ENCODE results near the gene PRSS33.

The PRSS33 gene

DNA sequence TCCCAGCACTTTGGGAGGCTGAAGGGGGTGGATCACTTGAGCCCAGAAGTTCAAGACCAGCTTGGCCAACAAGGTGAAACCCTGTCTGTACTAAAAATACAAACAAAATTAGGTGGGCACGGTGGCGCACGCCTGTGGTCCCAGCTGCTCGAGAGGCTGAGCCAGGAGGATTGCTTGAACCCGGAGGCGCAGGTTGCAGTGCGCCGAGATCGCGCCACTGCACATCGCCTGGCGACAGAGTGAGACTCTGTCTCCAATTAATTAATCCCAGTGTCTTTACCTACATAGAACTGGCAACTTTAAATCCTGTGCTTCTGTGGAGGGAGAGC lies 8.8 kb downstream of the PRSS33 start:
- no peak for DNase-seq (ENCODE audit: insufficient read length, low spot score)
- TF ChIP-seq POU2F2 (IDR thresholded peaks at IDR 0.05; ENCODE audit: low read depth, low read length) = no peak
- no peak for TF ChIP-seq SPI1 (IDR thresholded peaks at IDR 0.05; ENCODE audit: low read depth, low read length)
- TF ChIP-seq POLR2A (IDR thresholded peaks at IDR 0.05; ENCODE audit: low read depth, low read length) = no peak
- no peak for TF ChIP-seq PAX5 (IDR thresholded peaks at IDR 0.05; ENCODE audit: insufficient read depth, low read length, severe bottlenecking)
- TF ChIP-seq POLR2AphosphoS5 (IDR thresholded peaks at IDR 0.05; ENCODE audit: low read depth, low read length) = no peak
- no peak for TF ChIP-seq TAF1 (IDR thresholded peaks at IDR 0.05; ENCODE audit: low read depth, low read length)
- FAIRE-seq = no peak

DNA sequence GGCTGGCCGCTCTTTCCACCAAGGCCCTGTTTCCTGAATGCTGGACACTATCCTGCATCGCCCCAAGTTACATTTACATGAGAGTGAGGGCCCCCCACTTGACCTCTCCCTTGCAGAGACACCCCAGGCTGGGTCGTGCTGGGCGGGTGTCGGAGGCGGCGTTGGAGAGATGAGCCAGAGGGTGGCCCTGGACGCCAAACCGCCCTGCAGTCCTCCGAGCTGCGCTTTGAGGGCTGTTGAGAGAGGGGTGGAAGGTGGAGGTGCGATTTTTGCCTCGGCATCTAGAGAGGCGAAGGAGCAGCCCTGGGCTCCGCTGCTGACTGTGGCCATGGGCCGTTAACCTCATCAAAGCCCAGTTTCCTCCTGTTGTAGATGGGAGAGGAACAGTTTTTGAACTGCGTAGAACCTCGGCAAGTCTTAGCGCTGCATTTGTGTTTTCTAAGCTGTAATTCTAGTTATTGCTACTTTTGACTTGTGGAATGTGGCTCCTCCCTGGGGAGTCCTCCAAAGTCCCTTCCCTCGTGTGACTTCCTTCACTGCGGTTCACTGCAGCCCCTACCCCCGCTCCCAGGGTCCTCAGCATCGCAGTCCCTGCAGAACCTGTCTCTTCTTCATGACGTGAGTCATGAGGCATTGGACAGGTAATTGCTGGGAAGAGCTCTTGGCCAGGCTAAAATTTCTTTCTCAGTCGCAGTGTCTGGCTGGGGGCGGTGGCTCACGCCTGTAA lies 9.3 kb downstream of the PRSS33 start:
- TF ChIP-seq SPI1 (IDR thresholded peaks at IDR 0.05; ENCODE audit: low read depth, low read length) (no peak), POLR2A (IDR thresholded peaks at IDR 0.05; ENCODE audit: low read depth, low read length) (peak; percentile 38; the same call in 1 of the 2 replicates), POLR2AphosphoS5 (IDR thresholded peaks at IDR 0.05; ENCODE audit: low read depth, low read length) (peak; percentile 84)
- FAIRE-seq (peak; percentile 71), DNase-seq (ENCODE audit: insufficient read length, low spot score) (no peak)

DNA sequence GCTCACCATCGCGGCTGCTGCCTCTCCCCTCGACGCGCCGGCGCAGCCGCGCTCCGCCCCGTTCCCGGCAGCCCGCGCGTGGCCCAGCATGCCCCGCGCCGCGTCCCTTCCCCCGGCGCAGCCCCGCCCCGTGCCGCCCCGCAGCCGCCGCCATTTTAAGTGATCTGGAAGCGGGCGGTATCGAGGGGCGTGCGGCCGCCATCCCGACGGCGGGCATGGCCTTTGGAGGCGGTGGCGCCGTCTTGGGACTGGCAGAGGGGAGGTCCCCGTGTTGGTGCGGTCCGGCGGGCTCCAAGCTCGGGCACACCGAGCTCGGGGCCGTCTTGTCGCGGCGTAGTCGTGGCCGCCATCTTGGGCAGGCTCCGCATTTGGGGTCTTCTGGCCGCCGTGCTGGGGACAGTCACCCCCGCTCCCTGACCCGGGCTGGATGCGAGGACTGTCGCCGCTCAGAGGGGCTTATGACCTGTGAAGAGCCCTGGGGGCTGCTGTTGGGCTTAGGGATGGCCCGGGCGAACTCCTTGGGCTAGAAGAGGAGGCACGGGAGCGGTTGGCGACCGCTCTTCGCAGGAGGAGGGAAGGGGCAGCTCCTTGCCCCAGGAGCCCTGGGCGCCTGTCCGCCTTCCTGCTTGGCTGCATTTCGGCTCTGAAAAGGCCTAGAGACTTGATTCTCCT lies 10.0 kb downstream of the PRSS33 start, which contains the start of gene ELOB:
Gene ELOB, minus strand, starts transcription at position 50 of the 672 bp plus-strand sequence. Its CDS starts 41 bp downstream, at position 9.
- FAIRE-seq = peak; percentile 96
- TF ChIP-seq POLR2A (IDR thresholded peaks at IDR 0.05; ENCODE audit: low read depth, low read length) (peak; percentile 67; the same call in 1 of the 2 replicates), TAF1 (IDR thresholded peaks at IDR 0.05; ENCODE audit: low read depth, low read length) (peak; percentile 88), SPI1 (IDR thresholded peaks at IDR 0.05; ENCODE audit: low read depth, low read length) (no peak)
- DNase-seq (ENCODE audit: insufficient read length, low spot score) = peak; percentile 98

DNA sequence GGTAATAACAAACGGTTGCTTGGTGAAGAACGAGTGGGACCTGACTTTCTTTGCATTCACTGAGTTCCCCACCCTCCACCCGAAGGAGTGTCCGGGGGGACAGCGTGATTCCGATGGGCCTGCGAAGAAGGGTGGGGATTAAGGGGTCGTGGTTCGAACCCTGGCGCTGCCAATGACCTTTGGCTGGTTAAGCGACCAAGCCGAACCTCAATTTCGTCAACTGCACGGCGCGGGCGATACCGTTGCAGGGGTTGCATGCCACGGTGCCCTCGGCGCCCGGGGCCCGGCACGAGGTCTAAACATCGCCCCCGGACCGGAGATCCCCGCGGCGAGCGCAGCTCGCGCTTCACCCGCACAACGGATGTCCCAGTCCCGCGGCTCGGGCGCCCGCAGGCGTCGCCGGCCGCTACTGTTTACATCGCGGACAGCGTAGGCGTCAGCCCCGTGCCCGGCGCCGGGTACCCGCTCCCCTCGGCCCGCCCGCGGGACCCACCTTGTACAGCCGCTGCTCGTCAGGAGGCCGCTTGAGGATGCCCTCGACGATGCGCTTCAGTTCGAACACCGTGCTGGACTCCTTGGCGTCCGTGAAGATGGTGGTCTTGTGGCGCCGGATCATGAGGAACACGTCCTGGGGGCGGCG lies 10.7 kb downstream of the PRSS33 start:
- DNase-seq (ENCODE audit: insufficient read length, low spot score) (no peak), FAIRE-seq (peak; percentile 43)
- no peak for TF ChIP-seq PAX5 (IDR thresholded peaks at IDR 0.05; ENCODE audit: insufficient read depth, low read length, severe bottlenecking)
- no peak for TF ChIP-seq POLR2A (IDR thresholded peaks at IDR 0.05; ENCODE audit: low read depth, low read length)
- no peak for TF ChIP-seq POLR2AphosphoS5 (IDR thresholded peaks at IDR 0.05; ENCODE audit: low read depth, low read length)
- no peak for TF ChIP-seq TAF1 (IDR thresholded peaks at IDR 0.05; ENCODE audit: low read depth, low read length)
- TF ChIP-seq SPI1 (IDR thresholded peaks at IDR 0.05; ENCODE audit: low read depth, low read length) = no peak
- no peak for TF ChIP-seq POU2F2 (IDR thresholded peaks at IDR 0.05; ENCODE audit: low read depth, low read length)

DNA sequence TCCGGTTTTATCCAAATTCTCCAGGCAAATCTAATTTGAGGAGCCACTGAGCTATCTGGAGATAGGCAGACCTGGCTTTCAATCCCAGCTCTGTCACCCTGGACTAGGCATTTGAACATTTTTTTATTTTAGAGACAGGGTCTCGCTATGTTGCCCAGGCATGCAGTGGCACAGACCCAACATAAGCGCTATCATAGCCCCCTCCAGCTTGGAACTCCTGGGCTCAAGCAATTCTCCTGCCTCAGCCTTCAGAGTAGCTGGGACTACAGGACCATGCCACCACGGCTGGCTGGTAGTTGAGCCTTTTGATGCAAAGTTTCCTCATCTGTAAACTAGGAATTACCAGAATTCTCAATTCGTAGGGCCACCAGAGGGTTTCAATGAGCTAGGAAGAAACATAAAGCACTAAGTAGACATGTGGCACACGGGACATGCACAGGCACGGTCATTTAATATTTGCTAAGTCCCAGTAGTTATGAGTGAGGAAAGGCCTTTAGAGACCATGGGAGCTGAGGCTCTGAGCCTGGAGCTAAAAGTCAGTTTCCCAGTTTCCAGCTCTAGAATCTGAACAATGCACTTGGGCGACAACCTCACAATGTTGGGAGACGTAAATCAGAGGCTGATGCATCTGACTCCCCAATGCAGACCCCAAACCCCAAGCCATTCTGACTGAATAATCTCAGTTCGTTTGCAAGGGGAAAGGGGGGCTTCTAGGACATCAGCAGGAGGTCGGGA lies 11.4 kb downstream of the PRSS33 start:
- FAIRE-seq = no peak
- no peak for TF ChIP-seq SPI1 (IDR thresholded peaks at IDR 0.05; ENCODE audit: low read depth, low read length)
- TF ChIP-seq POLR2AphosphoS5 (IDR thresholded peaks at IDR 0.05; ENCODE audit: low read depth, low read length) = no peak
- no peak for DNase-seq (ENCODE audit: insufficient read length, low spot score)

DNA sequence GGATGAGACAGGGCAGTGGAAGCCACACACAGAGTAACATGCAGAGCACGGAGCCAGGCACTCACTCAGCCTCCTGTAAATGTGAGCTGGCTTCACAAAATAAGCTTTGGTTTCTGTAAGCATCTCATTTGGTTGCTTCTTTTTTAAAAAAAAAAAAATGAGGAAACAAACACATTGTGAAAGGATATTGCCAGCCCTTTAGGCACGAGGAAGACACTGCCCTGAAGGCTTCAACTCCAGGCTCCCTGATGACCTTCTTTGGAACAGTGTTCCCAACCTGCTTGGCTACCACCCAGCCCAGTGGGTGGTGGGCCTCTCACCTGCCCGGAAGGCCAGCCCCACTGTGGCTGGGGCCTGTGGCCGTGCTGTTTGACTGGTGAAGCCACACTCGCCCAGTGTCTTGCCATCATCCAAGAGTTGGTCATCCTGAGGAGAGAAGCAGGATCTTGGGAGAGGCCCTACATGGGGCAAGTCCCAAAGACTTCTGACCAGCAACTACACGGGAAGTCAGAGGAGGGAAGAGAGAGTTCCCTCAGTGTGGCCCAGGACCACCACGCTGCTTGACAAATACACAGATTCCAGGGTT lies 12.1 kb downstream of the PRSS33 start:
- no peak for TF ChIP-seq PAX5 (IDR thresholded peaks at IDR 0.05; ENCODE audit: insufficient read depth, low read length, severe bottlenecking)
- TF ChIP-seq SPI1 (IDR thresholded peaks at IDR 0.05; ENCODE audit: low read depth, low read length) = no peak
- no peak for TF ChIP-seq POU2F2 (IDR thresholded peaks at IDR 0.05; ENCODE audit: low read depth, low read length)
- no peak for TF ChIP-seq POLR2A (IDR thresholded peaks at IDR 0.05; ENCODE audit: low read depth, low read length)
- no peak for TF ChIP-seq POLR2AphosphoS5 (IDR thresholded peaks at IDR 0.05; ENCODE audit: low read depth, low read length)
- TF ChIP-seq TAF1 (IDR thresholded peaks at IDR 0.05; ENCODE audit: low read depth, low read length) = no peak
- DNase-seq (ENCODE audit: insufficient read length, low spot score) = no peak
- no peak for FAIRE-seq

DNA sequence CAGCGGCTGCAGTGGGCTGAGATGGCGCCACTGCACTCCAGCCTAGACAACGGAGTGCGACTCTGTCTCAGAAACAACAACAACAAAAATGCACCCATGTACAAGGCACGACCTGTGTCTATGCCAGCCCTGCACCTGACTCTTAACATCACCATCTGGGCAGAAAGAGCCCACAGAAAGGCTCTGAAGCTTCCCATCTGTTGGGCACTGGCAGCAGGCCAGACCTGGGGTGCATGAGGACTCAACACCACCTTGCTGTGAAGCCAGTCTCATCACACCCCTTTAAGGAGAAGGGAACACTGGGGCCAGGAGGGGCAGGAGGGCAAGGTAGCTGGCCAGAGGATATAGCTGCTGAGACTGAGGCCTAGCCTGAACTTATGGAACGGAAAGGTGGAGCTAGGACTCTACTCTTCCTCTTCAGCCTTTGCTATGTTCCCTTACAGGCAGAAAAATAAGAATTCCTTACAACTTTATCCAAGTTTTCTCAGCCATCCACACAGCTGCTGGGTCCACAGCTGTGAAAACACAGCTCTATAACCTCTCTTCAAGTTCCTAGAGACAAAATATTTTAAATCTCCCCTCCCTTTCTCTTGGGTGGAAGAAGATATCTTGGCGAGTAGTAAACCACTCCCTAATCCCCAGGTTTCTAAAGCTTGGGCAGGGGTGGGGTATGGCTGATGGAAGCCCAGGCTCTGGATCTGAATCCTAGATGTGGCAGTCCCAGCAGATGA lies 13.0 kb downstream of the PRSS33 start:
- TF ChIP-seq TAF1 (IDR thresholded peaks at IDR 0.05; ENCODE audit: low read depth, low read length) = no peak
- TF ChIP-seq SPI1 (IDR thresholded peaks at IDR 0.05; ENCODE audit: low read depth, low read length) = no peak
- no peak for TF ChIP-seq PAX5 (IDR thresholded peaks at IDR 0.05; ENCODE audit: insufficient read depth, low read length, severe bottlenecking)
- no peak for TF ChIP-seq POU2F2 (IDR thresholded peaks at IDR 0.05; ENCODE audit: low read depth, low read length)
- no peak for TF ChIP-seq POLR2AphosphoS5 (IDR thresholded peaks at IDR 0.05; ENCODE audit: low read depth, low read length)
- TF ChIP-seq POLR2A (IDR thresholded peaks at IDR 0.05; ENCODE audit: low read depth, low read length) = no peak
- DNase-seq (ENCODE audit: insufficient read length, low spot score) (no peak), FAIRE-seq (no peak)

DNA sequence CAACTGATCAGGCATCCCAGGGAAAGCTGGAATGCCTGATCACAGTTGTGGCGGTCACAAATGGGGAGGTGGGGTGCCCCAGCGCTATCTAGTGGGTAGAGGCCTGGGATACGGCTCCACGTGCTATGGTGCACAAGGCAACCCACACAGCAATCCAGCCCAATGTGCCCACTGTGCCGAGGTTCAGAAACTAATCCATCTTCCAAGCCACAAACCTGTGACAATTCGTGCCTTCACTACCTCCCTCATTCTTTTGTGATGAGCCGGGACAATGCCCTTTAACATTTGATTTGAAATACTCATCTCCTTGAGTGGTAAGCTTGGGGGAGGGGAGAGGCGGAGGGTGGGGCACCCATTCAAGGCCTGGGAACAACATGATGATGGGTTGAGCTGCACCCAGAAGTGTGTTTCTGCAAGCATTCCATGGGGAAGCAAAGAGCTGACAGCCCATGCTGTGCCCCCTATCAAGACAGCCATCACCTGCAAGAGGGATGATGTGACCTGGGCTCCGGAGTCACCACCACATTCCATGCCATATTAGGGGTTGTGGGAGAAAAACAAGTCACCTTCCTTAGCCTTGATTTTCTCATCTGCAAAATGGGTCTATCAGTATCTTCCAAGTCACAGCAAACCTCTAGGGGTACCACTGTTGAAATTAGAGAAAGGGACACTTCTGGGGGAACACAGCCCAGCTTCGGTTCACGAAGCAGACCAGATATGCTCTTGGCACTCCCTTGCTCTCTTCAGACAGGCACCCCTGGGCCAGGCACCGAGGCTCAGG lies 14.0 kb downstream of the PRSS33 start:
- no peak for FAIRE-seq
- DNase-seq (ENCODE audit: insufficient read length, low spot score) = no peak
- TF ChIP-seq SPI1 (IDR thresholded peaks at IDR 0.05; ENCODE audit: low read depth, low read length) = no peak
- no peak for TF ChIP-seq POU2F2 (IDR thresholded peaks at IDR 0.05; ENCODE audit: low read depth, low read length)
- TF ChIP-seq PAX5 (IDR thresholded peaks at IDR 0.05; ENCODE audit: insufficient read depth, low read length, severe bottlenecking) = no peak
- no peak for TF ChIP-seq TAF1 (IDR thresholded peaks at IDR 0.05; ENCODE audit: low read depth, low read length)
- no peak for TF ChIP-seq POLR2AphosphoS5 (IDR thresholded peaks at IDR 0.05; ENCODE audit: low read depth, low read length)
- no peak for TF ChIP-seq POLR2A (IDR thresholded peaks at IDR 0.05; ENCODE audit: low read depth, low read length)

Measured in GM12891 (cell line).